GM12878 (cell line): Measurements from ENCODE around the gene CD69. TPM values are rescaled to one million over a fixed set of nuclear protein-coding genes. Genes with fewer than 3 reads are reported as not detected.

Experiments used
- ATAC-seq: fragments of 200-7000 bp; cut with Tn5 transposase; 3 replicates; pipeline ENCODE4 v1.9.1; 2020; ENCODE audit warnings: mild to moderate bottlenecking, moderate library complexity
- BruUV-seq: library from RNA; stranded (reverse); fragments of 400-500 nt; replicated peaks from 2 replicates; lab custom pipeline; 2021; lab: Mats Ljungman, UMichigan
- CTCF ChIA-PET: fragments of 300-600 bp; sonication (Branson Sonifier 250); formaldehyde crosslinking; extraction: SDS; loops from one replicate; lab custom pipeline; 2021; ENCODE audit warnings: inconsistent platforms; lab: Yijun Ruan, JAX
- POLR2A ChIA-PET: fragments of 350-600 bp; formaldehyde crosslinking; extraction: SDS; loops from one replicate; lab custom pipeline; 2021; ENCODE audit warnings: inconsistent platforms; lab: Charles Lee
- RAD21 ChIA-PET: fragments of 300-600 bp; sonication (Branson Sonifier 250); formaldehyde crosslinking; loops from one replicate; lab custom pipeline; 2023; ENCODE audit warnings: antibody characterized with exemption; ENCODE audit not compliant: unreplicated experiment; lab: Charles Lee
- SMC1A ChIA-PET: fragments of 300-600 bp; sonication (Branson Sonifier 250); formaldehyde crosslinking; loops from one replicate; lab custom pipeline; 2023; ENCODE audit not compliant: unreplicated experiment, uncharacterized antibody; lab: Charles Lee
- DNase-seq: peaks from one replicate; pipeline ENCODE4 v3.0.0-alpha.2; 2011; ENCODE audit warnings: low read depth, low spot score
- FAIRE-seq: peaks from 3 replicates; lab custom pipeline; 2011; peaks lifted over from hg19 to GRCh38; lab: Jason Lieb, UNC
- H2AFZ ChIP-seq: 2 replicates; pipeline ENCODE4 v1.6.0; 2011; ENCODE audit warnings: low read depth, low read length, control low read depth; ENCODE audit not compliant: control insufficient read depth
- H3K27ac ChIP-seq: 2 replicates; pipeline ENCODE4 v1.5.1; 2011; ENCODE audit warnings: control low read depth; ENCODE audit not compliant: control insufficient read depth, insufficient read depth
- H3K27me3 ChIP-seq, 2 experiments: replicated peaks in 1 of 2; 2 replicates each; pipeline versions ENCODE4 v1.6.0 to v1.6.1; 2011; ENCODE audit warnings: low read length in 1 of 2; ENCODE audit not compliant: control insufficient read depth in 2 of 2, insufficient read depth in 2 of 2
- H3K36me3 ChIP-seq, 2 experiments: 2 replicates each; pipeline ENCODE4 v1.5.1; 2011; ENCODE audit warnings: low read length in 1 of 2; ENCODE audit not compliant: control insufficient read depth in 2 of 2, insufficient read depth in 2 of 2
- H3K4me1 ChIP-seq: 2 replicates; pipeline ENCODE4 v1.6.1; 2011; ENCODE audit warnings: mild to moderate bottlenecking, low read length, moderate library complexity, mixed read lengths; ENCODE audit not compliant: control insufficient read depth, insufficient read depth
- H3K4me2 ChIP-seq: 2 replicates; pipeline ENCODE4 v1.6.0; 2011; ENCODE audit warnings: control low read depth; ENCODE audit not compliant: control insufficient read depth, insufficient read depth
- H3K4me3 ChIP-seq: fragments of 200-600 bp; sonication (generic); 2 replicates; pipeline ENCODE4 v1.5.1; 2016
- H3K79me2 ChIP-seq: 2 replicates; pipeline ENCODE4 v1.6.0; 2011; ENCODE audit warnings: low read length; ENCODE audit not compliant: control insufficient read depth, insufficient read depth
- H3K9ac ChIP-seq: 2 replicates; pipeline ENCODE4 v1.8.0; 2011; ENCODE audit warnings: low read length, control low read depth, mixed read lengths; ENCODE audit not compliant: control insufficient read depth, insufficient read depth
- H3K9me3 ChIP-seq: replicated peaks from 3 replicates; pipeline ENCODE4 v1.5.1; 2011; ENCODE audit warnings: mild to moderate bottlenecking, low read length; ENCODE audit not compliant: control insufficient read depth, insufficient read depth
- H4K20me1 ChIP-seq: 2 replicates; pipeline ENCODE4 v1.6.0; 2011; ENCODE audit not compliant: control insufficient read depth, insufficient read depth
- BHLHE40 ChIP-seq, 2 experiments: fragments of 450-650 bp in 1 of 2; IDR thresholded peaks; 2 replicates each; pipeline ENCODE4 v1.6.1; 2011 to 2017; ENCODE audit warnings: low read depth in 2 of 2, borderline replicate concordance in 1 of 2, improper control_type of control experiment in 1 of 2, low read length in 1 of 2, mild to moderate bottlenecking in 1 of 2
- CHD4 ChIP-seq: fragments of 200-600 bp; sonication (generic); IDR thresholded peaks from 2 replicates; pipeline ENCODE4 v1.6.1; 2016; ENCODE audit warnings: mild to moderate bottlenecking
- EP300 ChIP-seq, 2 experiments: fragments of 150-350 bp in 1 of 2; IDR thresholded peaks; 2 replicates each; pipeline ENCODE4 v1.6.1; 2011 to 2012; ENCODE audit warnings: low read depth in 2 of 2, low read length in 2 of 2, borderline replicate concordance in 1 of 2, improper control_type of control experiment in 1 of 2, inconsistent platforms in 1 of 2; ENCODE audit not compliant: control insufficient read depth in 1 of 2
- FOXM1 ChIP-seq: IDR thresholded peaks from 2 replicates; pipeline ENCODE4 v1.6.1; 2012; ENCODE audit warnings: low read depth, mild to moderate bottlenecking, inconsistent platforms, low read length, moderate library complexity
- IRF4 ChIP-seq: IDR thresholded peaks from 2 replicates; pipeline ENCODE4 v1.6.1; 2011; ENCODE audit warnings: low read depth, low read length
- LARP7 ChIP-seq: fragments of 450-650 bp; IDR thresholded peaks from 2 replicates; pipeline ENCODE4 v1.6.1; 2017; ENCODE audit warnings: mild to moderate bottlenecking
- MEF2B ChIP-seq: fragments of 450-650 bp; IDR thresholded peaks from 2 replicates; pipeline ENCODE4 v1.6.1; 2018; ENCODE audit warnings: mild to moderate bottlenecking, moderate library complexity; ENCODE audit not compliant: partially characterized antibody, poor library complexity, severe bottlenecking
- SMAD1 ChIP-seq: fragments of 450-650 bp; IDR thresholded peaks from 2 replicates; pipeline ENCODE4 v1.6.1; 2018; ENCODE audit warnings: mild to moderate bottlenecking, low read depth; ENCODE audit not compliant: partially characterized antibody
- SPI1 ChIP-seq: IDR thresholded peaks from 2 replicates; pipeline ENCODE4 v1.6.1; 2011; ENCODE audit warnings: low read depth, mild to moderate bottlenecking, low read length, moderate library complexity, borderline replicate concordance; ENCODE audit not compliant: insufficient read depth
- SREBF2 ChIP-seq: IDR thresholded peaks from 2 replicates; pipeline ENCODE4 v1.6.1; 2012; ENCODE audit warnings: mild to moderate bottlenecking, low read length
- SUZ12 ChIP-seq: fragments of 200-600 bp; sonication (generic); IDR thresholded peaks from one replicate; pipeline ENCODE4 v1.6.1; 2018; ENCODE audit warnings: antibody characterized with exemption, mild to moderate bottlenecking; ENCODE audit not compliant: unreplicated experiment
- YY1 ChIP-seq: IDR thresholded peaks from 2 replicates; pipeline ENCODE4 v1.6.1; 2011; ENCODE audit warnings: low read depth, mild to moderate bottlenecking, low read length
- ZBED1 ChIP-seq: IDR thresholded peaks from 2 replicates; pipeline ENCODE4 v1.6.1; 2016; ENCODE audit warnings: borderline replicate concordance
- ZNF274 ChIP-seq: IDR thresholded peaks from one replicate; pipeline ENCODE4 v1.8.0; 2011; ENCODE audit not compliant: insufficient read length, insufficient read depth
- WGBS: methylation state at CpG from one replicate; pipeline ENCODE4 v1.1.6; 2016; ENCODE audit warnings: low lambda C conversion rate; ENCODE audit not compliant: insufficient replicate concordance, insufficient coverage; ENCODE audit errors: missing lambda C conversion rate; 5-methylcytosine and 5-hydroxymethylcytosine counted together
- in situ Hi-C: fragments of 300-500 bp; cut with MboI; formaldehyde crosslinking; loops from 9 replicates; pipeline ENCODE4 v1.14.3; 2018; ENCODE audit warnings: mixed read lengths
- intact Hi-C: fragments of 100-400 bp; cut with micrococcal nuclease; formaldehyde crosslinking; loops from one replicate; pipeline ENCODE4 v1.14.2; 2022; ENCODE audit not compliant: unreplicated experiment
- polyA plus RNA-seq, 11 experiments: library from polyadenylated mRNA; depleted of rRNA in 4 of 11; unstranded in 6 of 11; stranded (reverse) in 5 of 11; fragments of >200 nt; fragmentation: Nextera tagmentation in 4 of 11; fragmentation: Illumina TruSeq in 1 of 11; extraction: Ambion mirVana in 4 of 11; extraction: Trizol in 1 of 11; gene quantifications; 1 replicate in 1 of 11; 2 replicates in 10 of 11; pipeline versions ENCODE4 v1.2.1 to v1.2.3, GENCODE V29; 2011 to 2016; ENCODE audit warnings: inconsistent platforms in 2 of 11, missing spikeins in 2 of 11, low read depth in 1 of 11
- total RNA-seq, 4 experiments: library from RNA; depleted of rRNA in 3 of 4; stranded (reverse); fragments of >200 nt in 3 of 4; fragmentation: Illumina TruSeq in 1 of 4; extraction: Trizol in 1 of 4; gene quantifications; 2 replicates each; pipeline versions ENCODE4 v1.2.1 to v1.2.3, GENCODE V29; 2013 to 2021
- TF ChIP-seq, protein P1 (sequence below): fragments of 450-650 bp; IDR thresholded peaks from 2 replicates; pipeline ENCODE4 v1.6.1; 2016; ENCODE audit warnings: mild to moderate bottlenecking

The CD69 gene
- total and polyA plus RNA-seq, 10 of the 15 experiments (the other 5 are each of a cell fraction or from before 2014, with no cell fraction given), result 7.3 to 156 (median 15.0) TPM

DNA sequence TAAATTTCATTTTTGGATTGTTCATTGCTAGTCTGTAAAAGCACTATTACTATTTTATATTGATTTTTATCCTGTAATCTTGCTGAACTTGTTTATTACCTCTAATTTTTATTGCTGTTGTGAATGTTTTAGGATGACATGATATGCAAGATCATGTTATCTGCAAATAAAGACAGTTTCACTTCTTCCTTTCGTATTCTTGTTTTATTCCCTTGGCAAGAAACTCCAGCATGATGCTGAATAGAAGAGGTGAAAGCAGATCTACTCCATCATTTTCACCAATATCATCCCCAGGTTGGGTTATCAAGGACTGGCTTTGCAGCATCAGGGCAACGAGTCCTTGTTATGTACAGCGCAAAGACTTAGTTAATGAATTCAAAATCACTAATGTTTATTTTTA is 25.1 kb downstream of the CD69 start:
- ChIA-PET CTCF (interaction anchor here (1.6 kb wide), 1 partner anchor 7 kb away, joined by 5 read pairs; no protein-coding TSS in a partner anchor), POLR2A (no interaction called here), RAD21 (no interaction called here), SMC1A (interaction anchor here (1.1 kb wide), 1 partner anchor 66 kb away, joined by 3 read pairs; the partner anchor contains the start of gene CLEC2D)
- no TSS peak for BruUV-seq
- no peak for FAIRE-seq
- TF ChIP-seq BHLHE40 (IDR thresholded peaks at IDR 0.05; ENCODE audit: borderline replicate concordance in 1 of 2, low read depth in 2 of 2, low read length in 1 of 2) (no peak), EP300 (IDR thresholded peaks at IDR 0.05; ENCODE audit: borderline replicate concordance in 1 of 2, control insufficient read depth in 1 of 2, low read depth in 2 of 2, low read length in 2 of 2) (no peak), SREBF2 (no peak), SPI1 (peak; percentile 62; the same call in 1 of the 2 replicates), CHD4 (no peak), ZNF274 (no peak)
- no peak overlapping the region for H3K4me3 ChIP-seq
- intact Hi-C loops, result no loop called here
- 70% methylated on average over 3 of the region's 3 CpGs for WGBS
- in situ Hi-C loops, result no loop called here
- no peak for DNase-seq
- no peaks in the 10 kb centered on the region for H3K27me3 ChIP-seq
- no peak overlapping the region for H3K27ac ChIP-seq
- no peaks in the 10 kb centered on the region for H4K20me1 ChIP-seq
- H3K9ac ChIP-seq, result no peak overlapping the region
- H3K4me1 ChIP-seq, result peaks cover 15% of the 10 kb centered on the region
- H3K4me2 ChIP-seq, result no peak overlapping the region
- H3K9me3 ChIP-seq, result no peaks in the 10 kb centered on the region
- ATAC-seq, result no peak
- H3K79me2 ChIP-seq, result peaks cover 30% of the 10 kb centered on the region
- H3K36me3 ChIP-seq, result no peaks in the 10 kb centered on the region
- H2AFZ ChIP-seq, result no peak overlapping the region

DNA sequence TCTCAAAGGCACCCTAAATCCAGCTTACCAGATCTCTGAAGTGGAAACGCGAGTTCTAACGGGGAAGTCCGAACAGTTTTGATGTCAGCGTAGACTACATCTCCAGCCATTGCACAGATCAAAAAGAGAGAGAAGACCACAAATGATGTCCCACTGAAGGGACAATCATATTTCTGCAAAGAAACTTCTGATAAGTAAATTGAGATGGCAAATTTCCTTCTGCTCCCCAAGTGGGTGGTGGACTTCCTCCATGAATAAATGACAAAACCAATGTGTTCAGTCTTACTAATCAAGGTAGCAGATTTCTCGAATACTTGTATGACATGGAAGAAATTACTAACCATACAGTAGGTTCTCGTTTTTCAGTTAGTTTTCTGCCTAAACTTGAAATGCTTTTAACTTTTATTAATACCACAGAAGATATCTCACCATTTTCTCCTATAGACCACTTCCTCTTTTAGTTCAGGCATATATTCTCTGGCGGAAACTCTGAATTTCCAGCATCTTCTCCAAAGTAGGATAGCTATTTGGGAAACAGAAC is 27.7 kb downstream of the CD69 start, which contains the start of gene CLECL1:
CLECL1 (minus strand) TSS at position 177 of the 541 bp plus-strand sequence.
- Histone ChIP-seq H3K9me3 (no peaks in the 10 kb centered on the region), H3K79me2 (peaks cover 56% of the 10 kb centered on the region), H3K4me2 (peak within 1 kb of the TSS; percentile 49), H3K27me3 (no peaks in the 10 kb centered on the region), H3K4me1 (peaks cover 9% of the 10 kb centered on the region; the same call in 1 of the 2 replicates), H3K36me3 (no peaks in the 10 kb centered on the region), H3K9ac (peak within 1 kb of the TSS; percentile 82), H2AFZ (no peak within 1 kb of the TSS), H4K20me1 (no peaks in the 10 kb centered on the region), H3K4me3 (peak within 1 kb of the TSS; percentile 80), H3K27ac (peak within 1 kb of the TSS; percentile 84)
- intact Hi-C loops (no loop called here), in situ Hi-C loops (loop anchor here (5.0 kb wide), 1 partner anchor 86 kb away; no protein-coding TSS in a partner anchor)
- ATAC-seq, result peak; percentile 61
- DNase-seq, result no peak
- peak; percentile 70 for FAIRE-seq
- ChIA-PET RAD21 (interaction anchor here (1.7 kb wide), 1 partner anchor 63 kb away, joined by 4 read pairs; the partner anchor contains the start of gene CLEC2D), POLR2A (interaction anchor here (1.7 kb wide), 1 partner anchor 11 kb away, joined by 8 read pairs; no protein-coding TSS in a partner anchor), CTCF (interaction anchor here (0.6 to 1.7 kb wide), 4 partner anchors 10 to 100 kb away, joined by 3 to 7 read pairs (median 4); no protein-coding TSS in a partner anchor), SMC1A (interaction anchor here (0.7 to 1.2 kb wide), 3 partner anchors 9 to 408 kb away, joined by 3 to 4 read pairs (median 4); no protein-coding TSS in a partner anchor)
- WGBS, result under 1% methylated on average over 8 of the region's 8 CpGs
- BruUV-seq, result no TSS peak
- TF ChIP-seq, protein P1, sequence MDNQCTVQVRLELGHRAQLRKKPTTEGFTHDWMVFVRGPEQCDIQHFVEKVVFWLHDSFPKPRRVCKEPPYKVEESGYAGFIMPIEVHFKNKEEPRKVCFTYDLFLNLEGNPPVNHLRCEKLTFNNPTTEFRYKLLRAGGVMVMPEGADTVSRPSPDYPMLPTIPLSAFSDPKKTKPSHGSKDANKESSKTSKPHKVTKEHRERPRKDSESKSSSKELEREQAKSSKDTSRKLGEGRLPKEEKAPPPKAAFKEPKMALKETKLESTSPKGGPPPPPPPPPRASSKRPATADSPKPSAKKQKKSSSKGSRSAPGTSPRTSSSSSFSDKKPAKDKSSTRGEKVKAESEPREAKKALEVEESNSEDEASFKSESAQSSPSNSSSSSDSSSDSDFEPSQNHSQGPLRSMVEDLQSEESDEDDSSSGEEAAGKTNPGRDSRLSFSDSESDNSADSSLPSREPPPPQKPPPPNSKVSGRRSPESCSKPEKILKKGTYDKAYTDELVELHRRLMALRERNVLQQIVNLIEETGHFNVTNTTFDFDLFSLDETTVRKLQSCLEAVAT, result 0 out of 2 replicates have a peak, but pooled peaks have one; percentile 49
- peak; percentile 8 to 50; a peak in 2 of 4 replicates for TF ChIP-seq EP300 (IDR thresholded peaks at IDR 0.05; ENCODE audit: borderline replicate concordance in 1 of 2, control insufficient read depth in 1 of 2, low read depth in 2 of 2, low read length in 2 of 2)
- no peak for TF ChIP-seq LARP7
- TF ChIP-seq FOXM1, result peak; percentile 70; the same call in 1 of the 2 replicates
- 0 out of 2 replicates have a peak, but pooled peaks have one; percentile 45 for TF ChIP-seq ZBED1
- 0 out of 2 replicates have a peak, but pooled peaks have one; percentile 40 for TF ChIP-seq IRF4
- peak in 1 of 2 experiments; percentile 37; a peak in 1 of 4 replicates for TF ChIP-seq BHLHE40 (IDR thresholded peaks at IDR 0.05; ENCODE audit: borderline replicate concordance in 1 of 2, low read depth in 2 of 2, low read length in 1 of 2)
- peak; percentile 31; the same call in 1 of the 2 replicates for TF ChIP-seq YY1
- TF ChIP-seq SMAD1, result no peak
- TF ChIP-seq MEF2B, result peak; percentile 27
- TF ChIP-seq SUZ12, result no peak
